ENCODE measurements around the gene PBX1. TPM values are rescaled to one million over a fixed set of nuclear protein-coding genes. Genes with fewer than 3 reads are reported as not detected.

The PBX1 gene
- total and polyA plus RNA-seq, 12 donors = 13.3 to 91.8 (median 62.7) TPM

DNA sequence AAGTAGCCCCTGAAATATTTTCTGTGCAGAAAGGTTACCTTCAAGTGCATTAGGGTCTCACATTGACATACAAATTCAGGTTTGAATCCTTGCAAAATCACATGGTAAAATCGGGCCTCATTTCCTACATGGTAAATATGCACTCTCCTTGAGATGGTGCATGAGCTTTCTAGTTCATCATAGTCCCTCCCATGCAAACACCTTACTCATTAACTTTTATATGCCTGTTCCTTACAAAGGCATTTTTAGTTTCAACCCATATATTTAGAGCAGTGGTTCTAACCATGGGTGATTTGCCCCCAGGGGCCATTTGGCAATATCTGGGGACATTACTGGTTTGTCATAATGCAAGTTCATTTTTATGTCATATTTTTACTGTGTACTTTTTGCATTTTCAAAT is 37.2 kb downstream of the PBX1 start:
- Histone ChIP-seq H3K9me3 (no peaks in the 10 kb centered on the region), H3K4me3 (no peak overlapping the region), H3K4me1 (peaks cover 0 to 43% (median 21%) of the 10 kb centered on the region in 9 donors), H3K36me3 (peaks cover 0 to 49% (median 0%) of the 10 kb centered on the region in 9 donors), H3K27me3 (no peaks in the 10 kb centered on the region), H3K27ac (no peak overlapping the region)
- WGBS, 2 donors = 87 to 96% methylated on average over 1 of the region's 1 CpG
- DNase-seq = no peak
- no peak for ATAC-seq
- TF ChIP-seq, protein P1, sequence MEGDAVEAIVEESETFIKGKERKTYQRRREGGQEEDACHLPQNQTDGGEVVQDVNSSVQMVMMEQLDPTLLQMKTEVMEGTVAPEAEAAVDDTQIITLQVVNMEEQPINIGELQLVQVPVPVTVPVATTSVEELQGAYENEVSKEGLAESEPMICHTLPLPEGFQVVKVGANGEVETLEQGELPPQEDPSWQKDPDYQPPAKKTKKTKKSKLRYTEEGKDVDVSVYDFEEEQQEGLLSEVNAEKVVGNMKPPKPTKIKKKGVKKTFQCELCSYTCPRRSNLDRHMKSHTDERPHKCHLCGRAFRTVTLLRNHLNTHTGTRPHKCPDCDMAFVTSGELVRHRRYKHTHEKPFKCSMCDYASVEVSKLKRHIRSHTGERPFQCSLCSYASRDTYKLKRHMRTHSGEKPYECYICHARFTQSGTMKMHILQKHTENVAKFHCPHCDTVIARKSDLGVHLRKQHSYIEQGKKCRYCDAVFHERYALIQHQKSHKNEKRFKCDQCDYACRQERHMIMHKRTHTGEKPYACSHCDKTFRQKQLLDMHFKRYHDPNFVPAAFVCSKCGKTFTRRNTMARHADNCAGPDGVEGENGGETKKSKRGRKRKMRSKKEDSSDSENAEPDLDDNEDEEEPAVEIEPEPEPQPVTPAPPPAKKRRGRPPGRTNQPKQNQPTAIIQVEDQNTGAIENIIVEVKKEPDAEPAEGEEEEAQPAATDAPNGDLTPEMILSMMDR (IDR thresholded peaks at IDR 0.05) = no peak
- intact Hi-C loops (cut with DNase I) = no loop called here

DNA sequence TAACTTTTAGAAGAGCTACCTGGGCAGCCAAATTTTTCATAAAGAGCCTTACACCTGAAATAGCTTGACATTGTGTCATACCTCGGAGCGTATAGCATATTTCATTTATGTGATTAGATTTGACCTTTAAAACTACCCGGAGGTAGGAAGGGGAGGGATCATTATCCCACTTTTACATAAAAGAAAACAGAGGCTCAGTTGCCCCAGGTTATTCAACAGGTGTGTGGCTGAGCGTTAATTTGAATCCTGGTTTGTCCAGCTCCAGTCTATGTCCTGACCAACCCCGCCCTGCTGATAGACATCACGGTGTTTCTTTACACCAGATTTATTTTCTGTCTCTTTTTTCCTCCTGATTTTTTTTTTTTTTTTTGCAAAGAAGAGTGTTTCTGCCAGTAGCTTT is 39.7 kb downstream of the PBX1 start:
- Histone ChIP-seq H3K4me1 (peaks cover 3 to 48% (median 27%) of the 10 kb centered on the region in 9 donors), H3K27ac (no peak overlapping the region), H3K36me3 (peaks cover 0 to 46% (median 0%) of the 10 kb centered on the region in 9 donors), H3K4me3 (no peak overlapping the region), H3K9me3 (no peaks in the 10 kb centered on the region), H3K27me3 (no peaks in the 10 kb centered on the region)
- TF ChIP-seq, protein P1 (IDR thresholded peaks at IDR 0.05) = no peak
- ATAC-seq (no peak), DNase-seq (no peak)
- WGBS, 2 donors = 76 to 79% methylated on average over 6 of the region's 6 CpGs
- intact Hi-C loops (cut with DNase I) = no loop called here

DNA sequence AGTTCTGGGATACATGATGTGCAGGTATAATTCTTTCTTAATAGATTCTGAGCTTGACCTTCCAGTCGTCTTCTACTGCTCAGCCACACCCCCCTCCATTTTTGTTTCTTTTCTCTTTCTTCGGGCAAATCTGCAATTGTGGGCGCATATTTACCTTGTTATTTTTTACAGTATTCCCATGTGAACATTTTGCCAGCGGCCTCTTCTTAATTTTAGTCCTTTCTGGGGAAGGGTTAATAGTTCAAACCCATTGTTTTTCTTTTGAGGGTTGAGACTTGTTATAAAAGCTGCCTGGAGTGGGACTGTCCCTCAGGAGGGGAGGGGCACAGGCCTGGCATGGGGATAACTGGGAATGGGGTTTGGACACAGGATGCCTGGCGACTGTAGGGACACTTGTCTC is 40.3 kb downstream of the PBX1 start:
- no peak for ATAC-seq
- H3K4me3 ChIP-seq = no peak overlapping the region
- DNase-seq = no peak
- no peak overlapping the region for H3K27ac ChIP-seq
- H3K4me1 ChIP-seq = peaks cover 3 to 52% (median 28%) of the 10 kb centered on the region in 9 donors
- no peaks in the 10 kb centered on the region for H3K9me3 ChIP-seq
- TF ChIP-seq, protein P1 (IDR thresholded peaks at IDR 0.05) = no peak
- intact Hi-C loops (cut with DNase I) = no loop called here
- no peaks in the 10 kb centered on the region for H3K27me3 ChIP-seq
- peaks cover 0 to 44% (median 0%) of the 10 kb centered on the region in 9 donors for H3K36me3 ChIP-seq
- WGBS, 2 donors = 73% methylated on average over 5 of the region's 5 CpGs

GRCh38 chr1:164601399-164602100 is 42.6 kb downstream of the PBX1 start:
- Histone ChIP-seq H3K4me3 (no peak overlapping the region), H3K36me3 (peaks cover 0 to 33% (median 0%) of the 10 kb centered on the region in 9 donors), H3K27me3 (no peaks in the 10 kb centered on the region), H3K4me1 (peaks cover 3 to 58% (median 33%) of the 10 kb centered on the region in 9 donors), H3K9me3 (no peaks in the 10 kb centered on the region), H3K27ac (peak overlapping the region in 4 of 10 donors; percentile 23 to 69 (median 54))
- TF ChIP-seq, protein P1 (IDR thresholded peaks at IDR 0.05) = no peak
- 56 to 63% methylated on average over 5 of the region's 5 CpGs for WGBS, 2 donors
- intact Hi-C loops (cut with DNase I) = loop anchor here in 1 of 10 donors (5.0 kb wide), 1 partner anchor 39 kb away; no protein-coding TSS in a partner anchor
- no peak for DNase-seq
- ATAC-seq = peak in 6 of 8 donors; percentile 9 to 50 (median 23)

Data from heart right ventricle (tissue), 16 donors.